GM12865 (cell line): ENCODE data around the gene AHCTF1.
"Not testable (repeated sequence)": the region's sequence is repeated elsewhere in the genome, so short reads cannot be mapped to it uniquely, and the experiment has no call there.

ENCODE experiments used
- DNase-seq: peaks from one replicate; pipeline ENCODE4 v3.0.0; 2010; ENCODE audit warnings: low read depth
- H3K4me3 ChIP-seq: 2 replicates; pipeline ENCODE4 v1.5.1; 2011; ENCODE audit warnings: mild to moderate bottlenecking, low read depth, low read length, control low read depth
- TF ChIP-seq, protein P1 (sequence below): IDR thresholded peaks from 2 replicates; pipeline ENCODE4 v1.5.1; 2011; ENCODE audit warnings: low read length, control low read depth, low read depth, inconsistent platforms; ENCODE audit not compliant: insufficient read depth; ENCODE audit errors: missing control alignments

Gene AHCTF1

DNA sequence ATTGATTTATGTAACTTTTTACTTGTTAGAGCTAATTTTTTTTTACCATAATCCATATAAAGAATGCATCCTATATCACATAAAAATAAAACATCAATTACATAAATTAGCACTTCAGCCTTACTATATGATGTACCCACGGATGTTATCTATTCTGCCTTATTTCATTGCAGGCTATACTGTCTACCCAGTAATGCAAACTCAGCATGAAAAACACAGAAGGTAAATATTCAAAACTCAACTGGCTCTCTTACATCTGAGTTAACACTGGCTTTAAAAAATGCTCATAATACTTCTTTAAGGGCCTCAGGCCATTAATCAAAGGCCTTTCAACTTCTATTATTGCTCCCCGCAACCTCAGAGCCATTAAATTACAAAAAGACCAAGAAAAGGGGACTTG lies 65.8 kb downstream of the AHCTF1 start:
- H3K4me3 ChIP-seq = no peak overlapping the region
- DNase-seq = no peak
- TF ChIP-seq, protein P1, sequence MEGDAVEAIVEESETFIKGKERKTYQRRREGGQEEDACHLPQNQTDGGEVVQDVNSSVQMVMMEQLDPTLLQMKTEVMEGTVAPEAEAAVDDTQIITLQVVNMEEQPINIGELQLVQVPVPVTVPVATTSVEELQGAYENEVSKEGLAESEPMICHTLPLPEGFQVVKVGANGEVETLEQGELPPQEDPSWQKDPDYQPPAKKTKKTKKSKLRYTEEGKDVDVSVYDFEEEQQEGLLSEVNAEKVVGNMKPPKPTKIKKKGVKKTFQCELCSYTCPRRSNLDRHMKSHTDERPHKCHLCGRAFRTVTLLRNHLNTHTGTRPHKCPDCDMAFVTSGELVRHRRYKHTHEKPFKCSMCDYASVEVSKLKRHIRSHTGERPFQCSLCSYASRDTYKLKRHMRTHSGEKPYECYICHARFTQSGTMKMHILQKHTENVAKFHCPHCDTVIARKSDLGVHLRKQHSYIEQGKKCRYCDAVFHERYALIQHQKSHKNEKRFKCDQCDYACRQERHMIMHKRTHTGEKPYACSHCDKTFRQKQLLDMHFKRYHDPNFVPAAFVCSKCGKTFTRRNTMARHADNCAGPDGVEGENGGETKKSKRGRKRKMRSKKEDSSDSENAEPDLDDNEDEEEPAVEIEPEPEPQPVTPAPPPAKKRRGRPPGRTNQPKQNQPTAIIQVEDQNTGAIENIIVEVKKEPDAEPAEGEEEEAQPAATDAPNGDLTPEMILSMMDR = no peak

DNA sequence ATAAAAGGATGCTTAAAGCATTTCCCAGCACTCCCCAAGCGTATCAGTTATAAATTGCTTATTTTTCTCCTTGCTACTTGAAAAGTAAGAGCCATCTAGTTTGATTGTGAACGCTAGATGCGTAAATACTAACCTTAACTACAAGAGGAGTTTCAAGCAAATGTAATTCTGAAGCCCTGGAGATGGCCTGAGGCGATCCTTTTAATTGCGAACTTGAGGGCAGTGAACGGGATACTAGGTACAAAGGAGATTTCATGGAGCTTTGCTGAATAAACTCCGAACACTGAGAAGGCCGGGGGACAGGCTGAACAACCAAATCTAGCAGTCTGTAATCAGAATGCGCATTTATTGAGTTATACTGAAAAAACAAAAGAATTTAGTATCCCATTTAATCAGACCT lies 68.0 kb downstream of the AHCTF1 start:
- H3K4me3 ChIP-seq, DNase-seq: not testable (repeated sequence)

DNA sequence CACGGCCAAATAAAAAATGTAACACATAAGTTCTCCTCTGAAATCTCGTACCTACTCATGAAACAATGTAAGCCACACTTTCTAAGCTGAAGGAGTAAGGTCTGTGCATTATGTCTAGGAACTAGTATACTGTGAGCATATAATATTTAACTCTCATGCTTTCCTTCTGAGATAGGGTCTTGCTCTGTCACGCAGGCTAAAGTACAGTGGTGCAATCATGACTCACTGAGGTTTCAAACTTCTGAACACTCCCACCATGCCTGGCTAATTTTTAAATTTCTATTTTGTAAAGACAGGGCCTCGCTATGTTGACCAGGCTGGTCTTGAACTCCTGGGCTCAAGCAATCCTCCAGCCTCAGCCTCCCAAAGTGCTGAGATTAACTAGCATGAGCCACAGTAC lies 71.3 kb downstream of the AHCTF1 start:
- H3K4me3 ChIP-seq = no peak overlapping the region
- TF ChIP-seq, protein P1 = no peak
- no peak for DNase-seq

DNA sequence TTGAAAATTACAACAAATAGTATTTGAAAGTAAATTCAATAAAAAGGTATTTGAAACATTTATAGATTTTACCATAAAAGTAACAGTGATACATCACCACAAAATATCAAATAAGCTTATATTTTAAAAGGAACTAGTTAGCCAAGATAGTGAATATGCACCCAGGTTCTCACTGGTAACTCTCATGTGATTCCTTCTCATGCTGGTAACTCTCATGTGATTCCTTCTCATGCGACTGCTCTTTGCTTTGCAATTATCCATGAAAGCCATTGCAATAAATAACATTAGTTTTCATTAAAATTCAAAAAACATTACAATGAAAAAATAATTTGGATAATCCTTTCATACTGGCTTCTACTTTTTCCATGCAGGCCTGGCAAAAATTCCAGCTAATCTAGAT lies 75.4 kb downstream of the AHCTF1 start:
- TF ChIP-seq, protein P1 = no peak
- no peak for DNase-seq
- H3K4me3 ChIP-seq = no peak overlapping the region

DNA sequence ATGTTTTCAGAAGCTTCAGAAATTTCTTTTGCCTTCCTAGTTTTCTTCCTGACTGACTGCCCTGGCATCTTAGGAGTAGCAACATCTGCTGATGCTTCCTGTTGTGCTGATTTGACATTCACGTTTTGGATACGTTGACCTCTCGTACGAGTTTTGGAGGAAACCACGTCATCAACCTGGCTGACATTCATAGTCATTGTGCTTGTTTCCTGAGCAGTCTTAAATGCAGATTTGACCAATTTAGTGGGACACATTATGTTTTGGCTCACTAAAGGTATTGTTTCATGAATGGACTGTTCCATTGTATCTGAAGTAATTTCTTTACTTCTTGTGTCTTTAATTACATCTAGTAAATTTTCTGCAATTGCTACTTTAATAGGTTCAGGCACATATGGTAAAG lies 81.1 kb downstream of the AHCTF1 start:
- H3K4me3 ChIP-seq, DNase-seq: not testable (repeated sequence)

DNA sequence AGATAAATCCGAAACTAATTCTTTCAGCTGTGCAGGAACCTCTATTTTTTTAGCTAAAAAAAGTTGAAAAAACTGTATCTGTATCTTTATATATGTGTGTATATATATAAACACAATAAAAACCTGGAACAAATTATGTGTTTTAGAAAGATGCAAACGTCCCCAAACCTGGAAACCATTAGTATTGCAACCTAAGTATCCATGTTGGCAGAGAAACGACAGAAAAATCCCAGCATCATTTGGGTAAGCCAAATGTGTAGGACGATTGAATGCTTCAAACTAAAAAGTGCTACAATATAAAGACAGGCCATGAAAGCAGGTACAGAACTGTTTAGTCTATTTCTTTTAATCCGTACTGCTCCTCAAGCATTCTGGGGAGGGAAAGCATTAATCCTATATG lies 87.9 kb downstream of the AHCTF1 start:
- H3K4me3 ChIP-seq = no peak overlapping the region
- no peak for DNase-seq
- TF ChIP-seq, protein P1 = no peak

DNA sequence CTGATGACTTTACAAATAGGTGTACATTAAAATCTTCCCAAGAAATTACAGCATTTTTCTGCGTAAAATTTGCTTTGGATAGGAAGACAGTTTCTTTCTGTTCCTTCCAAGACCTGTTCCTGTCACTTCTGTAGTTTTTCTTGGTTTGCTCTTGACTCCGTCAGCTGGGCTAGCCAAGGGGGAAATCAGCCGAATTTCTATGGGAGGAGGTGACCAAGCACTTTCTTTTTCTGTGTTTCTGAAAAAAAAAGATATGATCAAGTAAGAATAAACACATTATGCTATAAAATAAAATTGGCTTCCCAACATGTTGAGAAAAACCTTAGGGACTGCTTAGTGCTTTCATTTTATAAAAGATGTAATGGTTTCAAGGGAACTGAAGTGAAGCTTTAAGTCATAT lies 91.0 kb downstream of the AHCTF1 start:
- DNase-seq, H3K4me3 ChIP-seq: not testable (repeated sequence)

DNA sequence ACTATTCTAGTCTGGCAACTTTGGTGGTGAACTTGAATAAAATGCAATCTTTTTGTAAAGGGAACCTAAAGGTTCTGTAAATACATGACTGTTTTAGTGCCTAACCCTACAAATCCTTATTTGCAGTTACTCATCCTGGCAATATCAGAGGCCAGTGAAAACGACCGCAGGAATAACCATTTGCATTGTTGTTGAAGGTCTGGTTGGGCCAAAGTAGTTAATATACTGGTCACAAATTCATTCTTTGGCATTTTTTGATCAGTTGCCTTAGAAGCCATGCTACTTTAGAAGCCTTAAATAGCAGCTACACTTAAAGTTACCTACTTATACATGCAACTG lies 93.7 kb downstream of the AHCTF1 start:
- no peak for DNase-seq
- H3K4me3 ChIP-seq = no peak overlapping the region
- TF ChIP-seq, protein P1 = no peak

DNA sequence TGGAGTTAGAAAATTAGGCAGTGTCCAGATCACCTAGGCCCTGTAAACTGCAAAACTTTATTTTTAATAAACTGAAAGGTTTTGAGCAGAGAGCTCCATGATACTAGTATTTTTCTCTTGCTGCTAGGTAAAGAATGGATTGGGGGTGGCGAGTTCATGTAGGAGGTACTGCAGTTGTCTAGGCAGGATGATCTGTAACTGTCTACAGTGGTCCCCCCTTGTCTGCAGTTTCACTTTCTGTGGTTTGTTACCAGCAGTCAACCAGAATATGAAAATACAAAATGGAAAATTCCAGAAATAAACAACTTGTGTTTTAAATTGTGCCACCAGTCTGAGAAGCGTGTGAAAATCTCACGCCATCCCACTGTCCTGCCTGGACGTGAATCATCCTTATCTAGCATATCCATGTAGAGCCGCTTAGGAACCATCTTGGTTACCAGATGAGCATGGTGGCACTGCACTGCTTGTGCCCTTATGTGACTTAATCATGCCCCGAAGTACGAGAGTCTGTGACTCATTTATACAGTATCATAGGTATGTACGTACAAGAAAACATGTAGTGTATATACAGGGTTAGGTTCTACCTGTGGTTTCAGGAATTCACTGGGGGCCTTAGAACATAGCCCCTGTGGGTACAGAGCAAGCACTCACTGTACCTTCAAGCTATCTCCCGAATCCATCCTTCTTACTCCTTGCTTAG lies 94.2 kb downstream of the AHCTF1 start:
- peak; percentile 37 for DNase-seq
- TF ChIP-seq, protein P1 = no peak
- H3K4me3 ChIP-seq = no peak overlapping the region
